GM23248 (cell line): ENCODE data around the gene TSPEAR. TPM values are rescaled to one million over a fixed set of nuclear protein-coding genes. Genes with fewer than 3 reads are reported as not detected.
"Not testable (repeated sequence)": the region's sequence is repeated elsewhere in the genome, so short reads cannot be mapped to it uniquely, and the experiment has no call there.

Experiments
- DNase-seq: peaks from one replicate; pipeline ENCODE4 v3.0.0-alpha.2; 2015
- H2AFZ ChIP-seq: fragments of 200-600 bp; sonication (generic); 2 replicates; pipeline ENCODE4 v1.6.1; 2016; ENCODE audit warnings: antibody characterized with exemption
- H3F3A ChIP-seq: fragments of 200-600 bp; sonication (generic); 2 replicates; pipeline ENCODE4 v1.6.1; 2016; ENCODE audit warnings: mild to moderate bottlenecking, antibody characterized with exemption, mixed run types; ENCODE audit not compliant: insufficient read depth
- H3K27ac ChIP-seq: fragments of 200-600 bp; sonication (generic); 2 replicates; pipeline ENCODE4 v1.5.1; 2016; ENCODE audit warnings: mild to moderate bottlenecking
- H3K27me3 ChIP-seq: fragments of 200-600 bp; sonication (generic); replicated peaks from 2 replicates; pipeline ENCODE4 v1.6.1; 2016; ENCODE audit warnings: mild to moderate bottlenecking; ENCODE audit not compliant: insufficient read depth
- H3K36me3 ChIP-seq: fragments of 200-600 bp; sonication (generic); 2 replicates; pipeline ENCODE4 v1.6.1; 2016; ENCODE audit warnings: low read depth, mild to moderate bottlenecking
- H3K4me1 ChIP-seq: fragments of 200-600 bp; sonication (generic); 2 replicates; pipeline ENCODE4 v1.6.1; 2016; ENCODE audit warnings: mild to moderate bottlenecking; ENCODE audit not compliant: insufficient read depth
- H3K4me2 ChIP-seq: fragments of 200-600 bp; sonication (generic); one replicate; pipeline ENCODE4 v1.6.1; 2016; ENCODE audit warnings: mild to moderate bottlenecking; ENCODE audit not compliant: unreplicated experiment
- H3K4me3 ChIP-seq: fragments of 200-600 bp; sonication (generic); 2 replicates; pipeline ENCODE4 v1.5.1; 2016; ENCODE audit warnings: mild to moderate bottlenecking
- H3K79me2 ChIP-seq: fragments of 200-600 bp; sonication (generic); 2 replicates; pipeline ENCODE4 v1.6.1; 2016; ENCODE audit warnings: mild to moderate bottlenecking; ENCODE audit not compliant: insufficient read depth
- H3K9ac ChIP-seq: fragments of 200-600 bp; sonication (generic); 2 replicates; pipeline ENCODE4 v1.6.1; 2016; ENCODE audit warnings: mild to moderate bottlenecking
- H3K9me2 ChIP-seq: fragments of 200-600 bp; sonication (generic); 2 replicates; pipeline ENCODE4 v1.6.1; 2016; ENCODE audit warnings: mixed run types, mild to moderate bottlenecking, moderate library complexity; ENCODE audit not compliant: insufficient read depth
- H3K9me3 ChIP-seq: fragments of 200-600 bp; sonication (generic); one replicate; pipeline ENCODE4 v1.6.1; 2017; ENCODE audit warnings: low read depth
- H4K20me1 ChIP-seq: fragments of 200-600 bp; sonication (generic); 2 replicates; pipeline ENCODE4 v1.6.0; 2016; ENCODE audit not compliant: insufficient read depth
- EZH2 ChIP-seq: fragments of 200-600 bp; sonication (generic); IDR thresholded peaks from 2 replicates; pipeline ENCODE4 v1.6.1; 2018; ENCODE audit warnings: antibody characterized with exemption, mild to moderate bottlenecking; ENCODE audit not compliant: insufficient read depth, poor library complexity, severe bottlenecking
- EZH2phosphoT487 ChIP-seq: fragments of 200-600 bp; sonication (generic); IDR thresholded peaks from 2 replicates; pipeline ENCODE4 v1.6.1; 2018; ENCODE audit warnings: antibody characterized with exemption, moderate library complexity, mild to moderate bottlenecking, low read depth; ENCODE audit not compliant: insufficient read depth
- WGBS, 2 experiments: methylation state at CpG; one replicate each; pipeline ENCODE4 v1.1.6; 2015 to 2017; ENCODE audit warnings: low lambda C conversion rate in 2 of 2, low coverage in 1 of 2; ENCODE audit errors: missing lambda C conversion rate in 2 of 2; 5-methylcytosine and 5-hydroxymethylcytosine counted together
- in situ Hi-C: fragments of 300-500 bp; cut with MboI; formaldehyde crosslinking; loops from 2 replicates; pipeline ENCODE4 v1.15.0; 2020
- polyA plus RNA-seq: library from polyadenylated mRNA; unstranded; fragments of >200 nt; fragmentation: Nextera tagmentation; extraction: Ambion mirVana; gene quantifications from 2 replicates; pipeline ENCODE4 v1.2.1, GENCODE V29; 2016
- total RNA-seq: library from RNA; depleted of rRNA; stranded (reverse); fragments of >200 nt; shearing (Covaris generic); gene quantifications from 2 replicates; pipeline ENCODE4 v1.2.3, GENCODE V29; 2014

TSPEAR gene
- total and polyA plus RNA-seq, 2 experiments from 2014 or later = not detected

DNA sequence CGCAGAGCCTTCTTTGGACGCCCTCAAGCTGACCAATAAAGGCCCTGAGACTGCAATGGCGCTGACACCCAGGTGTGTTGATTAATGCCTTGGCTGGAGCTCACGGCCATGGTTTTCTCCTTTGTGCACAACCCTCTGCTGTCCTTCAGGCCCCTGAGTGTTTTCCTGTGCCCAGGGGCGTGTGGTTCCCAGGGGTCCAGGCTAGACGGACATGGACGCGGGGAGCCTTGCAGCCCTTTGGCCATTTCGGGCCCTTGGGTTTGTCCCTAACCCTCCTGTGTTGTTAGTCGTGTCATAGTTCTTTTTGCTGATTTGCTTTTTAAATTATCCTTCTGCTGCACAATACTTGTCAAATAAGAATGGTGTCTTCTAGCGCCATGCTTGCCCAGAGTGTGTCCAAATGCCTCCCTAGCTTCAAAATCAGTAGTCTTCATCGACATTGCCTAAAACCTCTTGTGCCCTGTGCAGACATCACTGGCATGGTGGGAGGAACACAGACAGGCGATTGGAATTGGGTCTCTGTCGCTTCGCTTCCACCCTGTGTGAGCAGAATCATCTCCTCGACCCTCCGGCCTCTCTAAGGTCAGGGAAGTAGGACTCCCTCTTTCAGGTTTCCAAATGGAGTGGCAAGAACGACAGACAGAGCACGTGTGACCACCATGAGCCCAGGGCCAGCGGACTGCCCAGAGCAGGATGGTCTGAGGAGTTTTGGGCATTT, 135.9 kb downstream of the TSPEAR start:
- TF ChIP-seq EZH2 (no peak), EZH2phosphoT487 (no peak)
- H3F3A ChIP-seq = no peaks in the 10 kb centered on the region
- H3K9me3 ChIP-seq = no peaks in the 10 kb centered on the region
- in situ Hi-C loops = loop anchor here (25.0 kb wide), 1 partner anchor 513 kb away; no protein-coding TSS in a partner anchor
- H3K79me2 ChIP-seq = no peaks in the 10 kb centered on the region
- H2AFZ ChIP-seq = no peak overlapping the region
- no peak for DNase-seq
- WGBS, 2 experiments = 49 to 52% methylated on average over 20 of the region's 20 CpGs
- H3K27ac ChIP-seq = no peak overlapping the region
- H3K9me2 ChIP-seq = no peaks in the 10 kb centered on the region
- no peak overlapping the region for H3K4me2 ChIP-seq
- H3K9ac ChIP-seq = no peak overlapping the region
- H3K4me1 ChIP-seq = no peaks in the 10 kb centered on the region
- no peaks in the 10 kb centered on the region for H4K20me1 ChIP-seq
- H3K4me3 ChIP-seq = no peak overlapping the region
- peaks cover 5% of the 10 kb centered on the region; the same call in 1 of the 2 replicates for H3K27me3 ChIP-seq
- H3K36me3 ChIP-seq = no peaks in the 10 kb centered on the region

DNA sequence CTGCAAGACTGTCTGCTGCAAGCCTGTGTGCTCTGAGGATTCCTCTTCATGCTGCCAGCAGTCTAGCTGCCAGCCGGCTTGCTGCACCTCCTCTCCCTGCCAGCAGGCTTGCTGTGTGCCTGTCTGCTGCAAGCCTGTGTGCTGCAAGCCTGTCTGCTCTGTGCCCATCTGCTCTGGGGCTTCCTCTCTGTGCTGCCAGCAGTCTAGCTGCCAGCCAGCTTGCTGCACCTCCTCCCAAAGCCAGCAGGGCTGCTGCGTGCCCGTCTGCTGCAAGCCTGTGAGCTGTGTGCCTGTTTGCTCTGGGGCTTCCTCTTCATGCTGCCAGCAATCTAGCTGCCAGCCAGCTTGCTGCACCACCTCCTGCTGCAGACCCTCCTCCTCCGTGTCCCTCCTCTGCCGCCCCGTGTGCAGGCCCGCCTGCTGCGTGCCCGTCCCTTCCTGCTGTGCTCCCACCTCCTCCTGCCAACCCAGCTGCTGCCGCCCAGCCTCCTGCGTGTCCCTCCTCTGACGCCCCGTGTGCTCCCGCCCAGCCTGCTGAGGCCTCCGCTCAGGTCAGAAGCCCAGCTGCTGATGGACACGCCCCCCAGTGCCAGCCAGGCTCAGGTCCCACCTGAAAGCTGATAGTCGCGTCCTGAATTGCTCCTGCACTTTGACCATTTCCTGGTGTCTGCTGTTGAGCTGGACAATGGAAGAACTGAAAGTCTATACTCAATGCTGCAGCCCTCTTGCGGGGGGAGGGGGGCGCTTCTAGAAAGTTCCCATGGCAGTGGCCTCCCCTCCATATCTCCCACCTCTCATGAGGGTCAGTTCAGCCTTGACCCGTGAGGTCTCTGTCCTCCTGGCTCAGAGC, 136.7 kb downstream of the TSPEAR start:
- Histone ChIP-seq H3K9me2 (no peaks in the 10 kb centered on the region), H3K79me2 (no peaks in the 10 kb centered on the region), H3F3A (no peaks in the 10 kb centered on the region), H3K27me3 (peaks cover 5% of the 10 kb centered on the region; the same call in 1 of the 2 replicates), H3K4me2 (no peak overlapping the region), H4K20me1 (no peaks in the 10 kb centered on the region), H3K9me3 (no peaks in the 10 kb centered on the region), H3K9ac (no peak overlapping the region), H3K4me1 (no peaks in the 10 kb centered on the region), H3K36me3 (no peaks in the 10 kb centered on the region), H2AFZ (no peak overlapping the region), H3K4me3 (no peak overlapping the region), H3K27ac (no peak overlapping the region)
- TF ChIP-seq EZH2 (no peak), EZH2phosphoT487 (no peak)
- in situ Hi-C loops = loop anchor here (25.0 kb wide), 1 partner anchor 512 kb away; no protein-coding TSS in a partner anchor
- WGBS, 2 experiments = 25 to 28% methylated on average over 18 to 21 of the region's 21 CpGs
- DNase-seq = no peak

DNA sequence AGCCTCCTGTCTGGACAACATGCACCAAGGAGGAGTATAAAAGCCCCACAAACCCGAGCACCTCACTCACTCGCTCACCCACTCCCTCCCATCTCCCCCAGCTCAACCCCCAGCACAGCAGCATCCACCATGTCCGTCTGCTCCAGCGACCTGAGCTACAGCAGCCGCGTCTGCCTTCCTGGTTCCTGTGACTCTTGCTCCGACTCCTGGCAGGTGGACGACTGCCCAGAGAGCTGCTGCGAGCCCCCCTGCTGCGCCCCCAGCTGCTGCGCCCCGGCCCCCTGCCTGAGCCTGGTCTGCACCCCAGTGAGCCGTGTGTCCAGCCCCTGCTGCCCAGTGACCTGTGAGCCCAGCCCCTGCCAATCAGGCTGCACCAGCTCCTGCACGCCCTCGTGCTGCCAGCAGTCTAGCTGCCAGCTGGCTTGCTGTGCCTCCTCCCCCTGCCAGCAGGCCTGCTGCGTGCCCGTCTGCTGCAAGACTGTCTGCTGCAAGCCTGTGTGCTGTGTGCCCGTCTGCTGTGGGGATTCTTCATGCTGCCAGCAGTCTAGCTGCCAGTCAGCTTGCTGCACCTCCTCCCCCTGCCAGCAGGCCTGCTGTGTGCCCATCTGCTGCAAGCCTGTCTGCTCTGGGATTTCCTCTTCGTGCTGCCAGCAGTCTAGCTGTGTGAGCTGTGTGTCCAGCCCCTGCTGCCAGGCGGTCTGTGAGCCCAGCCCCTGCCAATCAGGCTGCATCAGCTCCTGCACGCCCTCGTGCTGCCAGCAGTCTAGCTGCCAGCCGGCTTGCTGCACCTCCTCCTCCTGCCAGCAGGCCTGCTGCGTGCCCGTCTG, 137.5 kb downstream of the TSPEAR start, which contains the start of gene KRTAP10-4:
Gene KRTAP10-4, plus strand, starts transcription at position 100 of the 827 bp plus-strand sequence. Its CDS starts 30 bp downstream, at position 130.
- H3K9ac ChIP-seq, H3K4me1 ChIP-seq, H3K9me3 ChIP-seq, H3F3A ChIP-seq, H4K20me1 ChIP-seq, DNase-seq, H3K27ac ChIP-seq, H3K4me2 ChIP-seq, H2AFZ ChIP-seq, H3K36me3 ChIP-seq, in situ Hi-C loops, H3K9me2 ChIP-seq, H3K4me3 ChIP-seq, H3K79me2 ChIP-seq, H3K27me3 ChIP-seq: not testable (repeated sequence)
- WGBS, 2 experiments = 11 to 13% methylated on average over 19 of the region's 25 CpGs

DNA sequence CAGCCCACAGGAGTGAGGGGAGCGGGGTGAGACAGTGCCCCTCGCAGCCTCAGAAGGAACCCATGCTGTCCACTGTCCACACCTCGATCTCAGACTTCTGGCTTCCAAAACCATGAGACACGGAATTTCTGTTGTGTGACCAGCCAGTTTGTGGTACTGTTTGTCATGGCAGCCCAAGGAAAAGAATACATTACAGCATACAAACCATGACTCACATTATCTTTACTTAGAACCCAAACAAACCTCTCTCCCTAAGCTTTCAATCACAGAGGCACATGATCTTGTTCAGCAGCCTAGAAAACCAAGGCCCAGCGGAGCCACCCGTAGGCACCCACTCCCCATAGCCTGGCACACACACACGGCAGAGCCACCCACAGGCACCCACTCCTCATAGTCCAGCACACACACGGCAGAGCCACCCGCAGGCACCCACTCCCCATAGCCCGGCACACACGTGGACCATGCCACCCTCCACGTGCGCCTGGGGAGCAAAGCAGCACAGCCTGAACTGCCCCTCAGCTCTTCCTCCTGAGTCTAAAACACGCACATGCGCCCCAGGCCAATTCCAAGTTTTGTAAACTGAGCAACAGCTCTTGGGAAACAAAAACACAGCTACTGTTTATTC, 138.3 kb downstream of the TSPEAR start:
- peak; percentile 44 for DNase-seq
- Histone ChIP-seq H3K4me3 (no peak overlapping the region), H3K27ac (no peak overlapping the region), H3F3A (no peaks in the 10 kb centered on the region), H3K27me3 (peaks cover 5% of the 10 kb centered on the region; the same call in 1 of the 2 replicates), H3K9ac (no peak overlapping the region), H3K36me3 (no peaks in the 10 kb centered on the region), H4K20me1 (no peaks in the 10 kb centered on the region), H3K4me1 (no peaks in the 10 kb centered on the region), H3K4me2 (no peak overlapping the region), H3K9me3 (no peaks in the 10 kb centered on the region), H3K9me2 (no peaks in the 10 kb centered on the region), H3K79me2 (no peaks in the 10 kb centered on the region), H2AFZ (no peak overlapping the region)
- TF ChIP-seq EZH2phosphoT487 (no peak), EZH2 (no peak)
- 35 to 37% methylated on average over 15 of the region's 15 CpGs for WGBS, 2 experiments
- in situ Hi-C loops = no loop called here
